Measurements from ENCODE around the gene CCDC170.

CCDC170 gene

DNA sequence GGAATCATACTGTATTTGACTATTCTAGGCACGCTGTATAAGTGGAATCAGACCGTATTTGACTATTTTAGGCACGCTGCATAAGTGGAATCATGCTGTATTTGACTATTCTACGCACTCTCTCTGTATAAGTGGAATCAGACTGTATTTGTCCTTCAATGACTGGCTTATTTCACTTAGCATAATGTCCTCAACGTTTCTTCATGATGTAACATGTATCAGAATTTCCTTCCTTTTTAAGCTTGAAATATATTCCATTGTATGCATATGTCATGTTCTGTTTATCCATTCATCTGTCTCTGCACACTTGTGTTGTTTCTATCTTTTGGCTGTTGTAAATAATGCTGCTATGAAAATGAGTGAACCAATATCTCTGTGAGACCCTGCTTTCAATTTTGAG, 5.7 kb downstream of the CCDC170 start:
- Histone ChIP-seq H3K4me2 (ENCODE audit: low read length) (no peak overlapping the region), H3K9ac (no peak overlapping the region), H3K4me1 (no peaks in the 10 kb centered on the region), H3K79me2 (no peaks in the 10 kb centered on the region), H3K36me3 (ENCODE audit: control insufficient read depth, insufficient read depth, low read length) (no peaks in the 10 kb centered on the region), H3K27me3 (ENCODE audit: control insufficient read depth, insufficient read depth, low read length) (no peaks in the 10 kb centered on the region), H3K4me3 (ENCODE audit: low read depth, low read length) (no peak overlapping the region), H3K9me3 (ENCODE audit: control insufficient read depth, low read length) (no peaks in the 10 kb centered on the region), H2AFZ (no peak overlapping the region), H3K27ac (no peak overlapping the region)
- TF ChIP-seq, protein P1, sequence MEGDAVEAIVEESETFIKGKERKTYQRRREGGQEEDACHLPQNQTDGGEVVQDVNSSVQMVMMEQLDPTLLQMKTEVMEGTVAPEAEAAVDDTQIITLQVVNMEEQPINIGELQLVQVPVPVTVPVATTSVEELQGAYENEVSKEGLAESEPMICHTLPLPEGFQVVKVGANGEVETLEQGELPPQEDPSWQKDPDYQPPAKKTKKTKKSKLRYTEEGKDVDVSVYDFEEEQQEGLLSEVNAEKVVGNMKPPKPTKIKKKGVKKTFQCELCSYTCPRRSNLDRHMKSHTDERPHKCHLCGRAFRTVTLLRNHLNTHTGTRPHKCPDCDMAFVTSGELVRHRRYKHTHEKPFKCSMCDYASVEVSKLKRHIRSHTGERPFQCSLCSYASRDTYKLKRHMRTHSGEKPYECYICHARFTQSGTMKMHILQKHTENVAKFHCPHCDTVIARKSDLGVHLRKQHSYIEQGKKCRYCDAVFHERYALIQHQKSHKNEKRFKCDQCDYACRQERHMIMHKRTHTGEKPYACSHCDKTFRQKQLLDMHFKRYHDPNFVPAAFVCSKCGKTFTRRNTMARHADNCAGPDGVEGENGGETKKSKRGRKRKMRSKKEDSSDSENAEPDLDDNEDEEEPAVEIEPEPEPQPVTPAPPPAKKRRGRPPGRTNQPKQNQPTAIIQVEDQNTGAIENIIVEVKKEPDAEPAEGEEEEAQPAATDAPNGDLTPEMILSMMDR (IDR thresholded peaks at IDR 0.05): no peak

DNA sequence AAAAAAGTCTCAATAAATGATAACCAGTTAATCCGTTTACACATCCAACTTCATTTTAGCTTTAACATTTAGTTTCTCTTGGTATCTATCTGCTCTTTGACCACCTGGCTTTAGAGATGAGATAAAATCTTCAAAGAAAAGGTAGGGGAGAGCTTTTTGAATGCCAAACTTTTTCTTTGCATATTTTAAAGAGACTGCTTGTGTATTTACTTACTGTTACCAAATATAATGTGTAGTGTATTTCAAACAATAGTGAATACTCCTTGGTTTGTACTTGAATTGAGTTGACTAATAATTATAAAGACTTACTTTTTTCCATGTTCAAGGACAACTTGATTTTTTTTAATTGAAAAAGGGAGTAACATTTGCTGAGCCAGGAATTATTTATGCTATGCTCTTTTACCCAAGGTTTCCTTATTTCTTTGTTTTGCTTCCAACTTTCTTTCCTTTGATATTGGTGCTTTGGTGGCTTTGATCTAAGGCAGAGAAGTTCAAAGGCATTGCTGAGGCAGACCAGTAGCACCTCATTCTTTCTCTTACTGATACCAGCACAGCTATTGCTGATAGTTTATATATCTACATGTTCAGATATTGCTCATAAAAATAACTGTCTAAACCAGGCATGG, 7.8 kb downstream of the CCDC170 start:
- no peaks in the 10 kb centered on the region for H3K79me2 ChIP-seq
- H2AFZ ChIP-seq: no peak overlapping the region
- no peaks in the 10 kb centered on the region for H3K36me3 ChIP-seq (ENCODE audit: control insufficient read depth, insufficient read depth, low read length)
- TF ChIP-seq, protein P1 (IDR thresholded peaks at IDR 0.05): no peak
- H3K9ac ChIP-seq: no peak overlapping the region
- H3K4me2 ChIP-seq (ENCODE audit: low read length): no peak overlapping the region
- H3K27ac ChIP-seq: no peak overlapping the region
- no peaks in the 10 kb centered on the region for H3K27me3 ChIP-seq (ENCODE audit: control insufficient read depth, insufficient read depth, low read length)
- H3K9me3 ChIP-seq (ENCODE audit: control insufficient read depth, low read length): no peaks in the 10 kb centered on the region
- no peaks in the 10 kb centered on the region for H3K4me1 ChIP-seq
- no peak overlapping the region for H3K4me3 ChIP-seq (ENCODE audit: low read depth, low read length)

DNA sequence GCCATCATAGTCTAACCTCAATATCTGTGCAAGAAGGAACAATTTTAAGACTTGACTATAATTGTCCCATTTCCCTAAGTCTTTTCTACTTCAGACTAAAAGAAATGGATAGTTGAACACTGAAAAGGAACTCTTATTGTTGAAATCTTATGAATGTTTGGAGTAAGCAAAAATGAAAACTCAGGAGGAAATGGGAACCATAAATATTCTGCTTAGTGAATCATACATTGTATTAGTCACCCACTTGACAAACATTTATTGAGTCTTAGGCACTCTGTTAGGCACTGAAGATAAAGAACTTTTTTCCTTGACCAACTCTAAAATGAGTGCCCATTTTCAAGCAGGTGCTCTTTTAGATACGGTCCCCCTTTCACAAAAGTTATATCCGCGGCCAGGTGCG, 8.7 kb downstream of the CCDC170 start:
- H3K9ac ChIP-seq: no peak overlapping the region
- H3K9me3 ChIP-seq (ENCODE audit: control insufficient read depth, low read length): no peaks in the 10 kb centered on the region
- H3K27ac ChIP-seq: no peak overlapping the region
- TF ChIP-seq, protein P1 (IDR thresholded peaks at IDR 0.05): no peak
- H3K4me1 ChIP-seq: no peaks in the 10 kb centered on the region
- no peaks in the 10 kb centered on the region for H3K27me3 ChIP-seq (ENCODE audit: control insufficient read depth, insufficient read depth, low read length)
- H2AFZ ChIP-seq: no peak overlapping the region
- no peaks in the 10 kb centered on the region for H3K36me3 ChIP-seq (ENCODE audit: control insufficient read depth, insufficient read depth, low read length)
- H3K4me3 ChIP-seq (ENCODE audit: low read depth, low read length): no peak overlapping the region
- H3K79me2 ChIP-seq: no peaks in the 10 kb centered on the region
- H3K4me2 ChIP-seq (ENCODE audit: low read length): no peak overlapping the region

DNA sequence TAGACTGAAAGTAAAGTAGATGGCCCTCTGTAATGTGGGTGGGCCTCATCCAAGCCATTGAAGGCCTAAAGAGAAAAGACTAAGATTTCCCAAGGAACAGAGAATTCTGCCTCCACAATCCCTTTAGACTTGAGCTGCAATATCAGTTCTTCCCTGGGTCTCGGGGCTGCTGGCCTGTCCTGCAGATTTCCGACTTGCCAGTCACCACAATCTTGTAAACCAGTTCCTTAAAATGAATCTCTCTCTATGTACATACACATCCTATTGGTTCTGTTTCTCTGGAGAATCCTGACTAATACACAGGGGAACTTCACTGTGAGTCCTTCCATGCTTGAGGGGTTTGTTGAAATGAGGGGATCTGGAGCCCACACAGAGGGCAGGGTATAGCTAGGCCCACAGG, 12.9 kb downstream of the CCDC170 start:
- Histone ChIP-seq H3K9ac (no peak overlapping the region), H3K79me2 (no peaks in the 10 kb centered on the region), H3K4me2 (ENCODE audit: low read length) (no peak overlapping the region), H3K9me3 (ENCODE audit: control insufficient read depth, low read length) (no peaks in the 10 kb centered on the region), H3K36me3 (ENCODE audit: control insufficient read depth, insufficient read depth, low read length) (no peaks in the 10 kb centered on the region), H2AFZ (no peak overlapping the region), H3K27ac (no peak overlapping the region), H3K4me3 (ENCODE audit: low read depth, low read length) (no peak overlapping the region), H3K4me1 (no peaks in the 10 kb centered on the region), H3K27me3 (ENCODE audit: control insufficient read depth, insufficient read depth, low read length) (no peaks in the 10 kb centered on the region)
- TF ChIP-seq, protein P1 (IDR thresholded peaks at IDR 0.05): no peak

DNA sequence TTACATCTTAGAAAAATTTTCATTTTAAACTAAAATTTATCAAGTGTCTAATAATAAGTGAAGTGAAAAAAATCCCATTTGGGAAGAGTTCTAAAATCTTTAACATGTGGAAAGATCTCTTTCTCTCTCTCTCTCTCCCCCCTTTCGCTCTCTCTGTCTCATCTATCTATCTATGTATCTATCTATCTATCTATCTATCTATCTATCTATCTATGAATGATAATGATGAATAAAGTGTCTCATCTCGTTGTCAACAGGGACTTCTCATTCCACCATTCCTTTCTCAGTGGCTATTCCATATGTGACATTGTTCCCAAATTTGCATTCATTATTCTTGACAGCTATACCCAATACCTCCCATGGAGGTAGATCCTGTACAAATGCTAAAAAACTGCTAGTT, 15.2 kb downstream of the CCDC170 start:
- no peaks in the 10 kb centered on the region for H3K4me1 ChIP-seq
- no peaks in the 10 kb centered on the region for H3K36me3 ChIP-seq (ENCODE audit: control insufficient read depth, insufficient read depth, low read length)
- H2AFZ ChIP-seq: no peak overlapping the region
- no peak overlapping the region for H3K9ac ChIP-seq
- H3K27ac ChIP-seq: no peak overlapping the region
- H3K4me2 ChIP-seq (ENCODE audit: low read length): no peak overlapping the region
- H3K9me3 ChIP-seq (ENCODE audit: control insufficient read depth, low read length): no peaks in the 10 kb centered on the region
- no peaks in the 10 kb centered on the region for H3K79me2 ChIP-seq
- no peak overlapping the region for H3K4me3 ChIP-seq (ENCODE audit: low read depth, low read length)
- no peaks in the 10 kb centered on the region for H3K27me3 ChIP-seq (ENCODE audit: control insufficient read depth, insufficient read depth, low read length)
- TF ChIP-seq, protein P1 (IDR thresholded peaks at IDR 0.05): no peak
